Right renal pelvis (tissue), 4 donors: ENCODE measurements around the gene ACSL3. TPM values are rescaled to one million over a fixed set of nuclear protein-coding genes. Genes with fewer than 3 reads are reported as not detected.
A peak's percentile ranks its signal among the peaks of the same experiment; 100 is the strongest.
"Not testable (repeated sequence)": the region's sequence is repeated elsewhere in the genome, so short reads cannot be mapped to it uniquely, and the experiment has no call there.

Experiments
- DNase-seq, 4 donors: peaks; one replicate each; pipeline ENCODE4 v3.0.0-alpha.2; 2013; ENCODE audit warnings: low read depth in 4 of 4, low spot score in 3 of 4, missing footprints in 1 of 4
- polyA plus RNA-seq, 4 donors: library from polyadenylated mRNA; unstranded; fragments of 120-200 nt; gene quantifications; one replicate each; pipeline ENCODE4 v1.2.1, GENCODE V29; 2013; ENCODE audit not compliant: insufficient read length in 4 of 4

ACSL3 gene
- polyA plus RNA-seq, 4 donors: 64.4 to 76.3 (median 72.5) TPM

DNA sequence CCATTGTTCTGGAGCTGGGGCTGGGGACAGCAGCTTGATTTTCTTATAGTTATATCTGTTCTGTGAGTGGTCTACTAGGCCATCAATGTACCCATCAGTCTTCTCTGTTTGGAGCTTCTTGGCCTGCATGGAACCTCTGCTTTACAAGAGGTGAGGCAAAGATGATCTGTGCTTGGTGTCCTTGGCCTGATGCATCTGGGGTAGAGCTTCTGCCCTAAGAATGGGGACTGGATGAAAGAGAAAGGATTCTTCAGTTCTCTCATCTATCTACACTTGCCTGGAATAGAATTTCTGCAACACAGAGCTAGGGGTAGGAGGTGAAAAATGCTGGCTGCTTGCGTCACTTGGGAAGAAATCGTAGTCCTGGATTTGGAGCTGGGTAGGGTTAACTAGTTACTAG is 46.2 kb downstream of the ACSL3 start:
- DNase-seq: no peak

DNA sequence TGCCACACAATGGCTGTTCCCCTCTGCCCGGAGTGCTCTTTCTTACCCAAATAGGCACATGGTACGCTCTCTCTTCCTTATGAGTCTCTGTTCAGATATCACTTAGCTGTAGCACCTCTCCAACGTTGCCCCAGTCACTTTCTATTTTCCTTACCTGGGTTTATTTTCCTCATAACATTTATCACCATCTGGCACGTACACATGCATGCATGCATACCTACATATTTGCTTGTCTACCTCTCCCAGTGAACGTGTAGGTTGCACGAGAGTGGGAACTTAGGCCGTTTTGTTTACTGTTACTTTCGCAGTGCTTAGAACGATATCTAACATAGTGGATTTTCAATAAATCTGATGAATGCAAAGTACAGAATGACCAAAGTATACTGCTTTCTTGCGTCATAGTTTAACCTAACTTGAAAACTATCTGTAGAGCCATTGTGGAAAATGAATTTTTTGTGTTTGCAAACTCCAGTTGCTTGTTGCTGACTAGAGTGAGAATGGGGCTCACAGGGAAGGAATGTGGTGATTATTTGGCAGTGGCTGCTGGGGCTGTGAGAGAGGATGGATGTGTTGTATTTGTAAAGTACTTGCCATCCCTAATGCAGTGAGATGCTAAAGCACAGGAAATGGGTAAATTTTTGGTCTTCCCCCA is 47.1 kb downstream of the ACSL3 start:
- no peak for DNase-seq

GRCh38 chr2:222909286-222909685 is 48.5 kb downstream of the ACSL3 start:
- no peak for DNase-seq

DNA sequence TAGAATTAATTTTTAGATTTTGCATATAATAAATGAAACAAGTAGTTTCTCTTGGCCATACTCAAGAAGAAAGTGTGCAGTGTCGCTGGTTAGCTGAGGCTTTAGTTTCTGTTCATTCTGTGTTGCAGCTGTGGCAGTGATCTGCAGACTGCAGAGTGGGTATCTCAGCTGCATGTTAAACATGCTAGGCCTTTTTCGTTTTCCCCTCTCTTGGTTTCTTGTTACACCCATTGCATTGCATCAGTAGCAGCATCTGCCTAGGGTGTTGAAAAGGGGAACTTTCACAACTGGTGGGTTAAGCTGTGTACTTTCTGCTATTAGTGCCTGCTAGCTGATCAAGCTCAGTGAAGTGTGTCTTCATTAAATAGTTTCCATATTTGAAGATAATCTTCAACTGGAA is 51.3 kb downstream of the ACSL3 start:
- DNase-seq: no peak

DNA sequence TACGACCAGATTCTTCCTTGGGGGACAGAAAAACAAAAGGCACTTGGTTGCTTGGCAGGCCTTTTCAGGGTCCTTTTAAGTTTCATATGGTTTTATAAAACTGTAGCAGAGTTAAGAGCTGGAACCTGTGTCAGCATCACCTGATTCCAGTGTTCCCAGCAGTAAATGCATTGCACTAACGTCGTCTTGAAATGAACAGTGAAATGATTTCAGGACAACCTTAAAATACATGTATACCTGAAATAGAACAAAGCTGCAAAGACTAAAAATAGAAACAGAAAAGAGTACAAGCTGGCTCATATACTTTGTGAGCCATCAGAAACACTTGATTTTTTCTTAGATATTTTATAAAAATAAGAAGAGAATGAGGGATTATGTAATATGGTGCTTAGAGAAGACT is 51.9 kb downstream of the ACSL3 start:
- no peak for DNase-seq

DNA sequence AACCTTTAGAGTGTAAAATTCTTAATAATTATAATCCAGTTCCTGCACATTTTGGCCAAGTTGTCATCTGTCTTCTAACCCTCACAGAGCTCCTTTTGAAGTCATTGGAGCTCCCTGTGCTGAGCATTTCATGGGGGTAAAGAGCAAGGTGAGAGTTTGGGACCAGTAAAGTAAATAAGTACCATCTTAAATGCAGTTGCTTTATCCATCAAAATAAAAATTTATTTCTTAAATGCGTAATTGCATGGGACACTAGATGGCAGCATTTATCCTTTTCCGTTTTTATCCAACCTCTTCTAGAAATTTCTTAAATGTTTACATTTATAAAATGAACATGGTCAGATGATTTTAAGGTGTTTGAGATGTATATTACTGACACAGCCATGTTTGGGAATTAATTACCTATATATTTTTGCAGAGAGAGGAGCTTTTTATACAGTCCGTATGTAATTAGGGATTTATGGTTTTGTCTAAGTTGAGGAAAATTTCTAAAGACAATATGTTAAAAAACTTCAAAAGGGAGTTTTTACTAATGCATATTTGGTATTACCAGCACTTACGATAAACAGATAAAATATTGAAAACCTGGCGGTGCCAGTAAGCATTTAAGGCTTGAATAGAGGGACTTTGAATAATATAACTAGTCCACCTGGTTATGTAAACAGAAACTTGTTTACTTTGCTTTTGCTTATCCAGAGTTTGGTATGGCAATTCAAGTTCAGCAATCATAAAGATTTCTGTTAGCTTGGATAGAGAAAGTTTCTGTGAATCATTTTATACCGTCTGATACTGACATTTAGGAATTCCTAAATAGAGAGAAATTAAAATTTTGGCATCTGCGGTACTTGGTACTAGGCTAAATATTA is 54.5 kb downstream of the ACSL3 start:
- DNase-seq: no peak

DNA sequence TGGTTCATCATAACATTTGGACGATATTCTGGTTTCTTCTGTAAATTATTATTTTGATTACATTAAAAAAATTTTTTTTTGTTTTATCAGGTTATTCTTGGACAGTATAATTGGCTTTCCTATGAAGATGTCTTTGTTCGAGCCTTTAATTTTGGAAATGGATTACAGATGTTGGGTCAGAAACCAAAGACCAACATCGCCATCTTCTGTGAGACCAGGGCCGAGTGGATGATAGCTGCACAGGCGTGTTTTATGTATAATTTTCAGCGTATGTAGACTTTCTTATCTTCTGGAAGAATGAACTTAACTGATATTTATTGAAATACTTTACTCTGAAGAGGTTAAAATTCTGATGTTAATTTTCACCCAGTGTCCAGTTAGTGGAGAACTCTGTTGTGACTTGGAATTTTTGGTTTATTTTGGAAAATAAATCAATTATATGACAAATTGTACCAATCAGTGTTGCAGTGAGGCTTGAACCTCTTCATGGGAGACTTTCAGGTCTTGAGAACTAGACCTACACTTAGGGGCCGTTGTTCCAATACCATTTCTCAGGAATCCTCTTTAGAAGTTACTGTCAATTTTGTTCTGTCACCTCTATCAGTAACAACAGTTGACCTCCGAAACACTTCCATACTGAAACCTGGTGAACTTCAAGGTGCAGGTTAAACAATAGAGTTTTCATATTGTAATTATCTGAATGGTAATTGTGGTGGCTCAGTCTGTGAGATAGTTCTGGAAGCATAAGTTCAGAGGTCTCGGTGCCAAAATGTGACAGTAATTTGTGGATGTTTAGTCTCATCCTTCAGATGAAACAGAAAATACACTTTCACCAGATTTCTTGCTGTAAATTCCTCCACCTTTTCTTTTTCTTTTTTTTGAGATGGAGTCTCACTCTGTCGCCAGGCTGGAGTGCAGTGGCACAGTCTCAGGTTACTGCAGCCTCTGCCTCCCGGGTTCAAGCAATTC is 55.7 kb downstream of the ACSL3 start:
- no peak for DNase-seq

- DNase-seq: not testable (repeated sequence)
These were observed 56.4 kb downstream of the ACSL3 start for GRCh38 chr2:222917212-222917611.

GRCh38 chr2:222919841-222920526 is 59.1 kb downstream of the ACSL3 start:
- DNase-seq: no peak

- DNase-seq: no peak
These were observed 59.9 kb downstream of the ACSL3 start for GRCh38 chr2:222920657-222921186.

- DNase-seq: no peak
These were observed 61.4 kb downstream of the ACSL3 start for GRCh38 chr2:222922019-222922800.

GRCh38 chr2:222926915-222927314 is 66.1 kb downstream of the ACSL3 start:
- DNase-seq: no peak

DNA sequence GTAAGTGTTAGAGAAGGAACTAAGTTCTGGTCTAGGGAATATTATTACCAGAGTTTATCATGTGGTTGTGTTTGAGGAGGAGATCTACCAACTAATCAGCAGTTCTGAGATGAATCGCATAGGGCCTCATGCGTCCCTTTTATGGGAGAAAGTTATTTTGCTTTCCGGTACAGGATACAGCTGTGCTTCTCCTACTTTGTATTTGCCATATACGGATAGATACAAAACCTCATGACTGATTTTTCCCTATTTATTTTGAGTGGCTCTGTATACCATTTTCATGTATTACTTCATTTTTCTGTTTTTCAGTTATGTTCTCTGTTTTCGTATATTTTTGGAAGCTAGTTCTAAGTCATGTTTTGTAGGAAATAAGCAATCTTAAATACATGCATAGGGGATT is 66.8 kb downstream of the ACSL3 start:
- peak in 1 of 4 donors; percentile 10 for DNase-seq

- DNase-seq: no peak
These were observed 67.5 kb downstream of the ACSL3 start for GRCh38 chr2:222928335-222928734.

- DNase-seq: no peak
These were observed 70.0 kb downstream of the ACSL3 start for GRCh38 chr2:222930862-222931261.

GRCh38 chr2:222931659-222932058 is 70.8 kb downstream of the ACSL3 start:
- no peak for DNase-seq

GRCh38 chr2:222933458-222933857 is 72.6 kb downstream of the ACSL3 start:
- no peak for DNase-seq

- no peak for DNase-seq
These were observed 75.0 kb downstream of the ACSL3 start for GRCh38 chr2:222935688-222936298.

DNA sequence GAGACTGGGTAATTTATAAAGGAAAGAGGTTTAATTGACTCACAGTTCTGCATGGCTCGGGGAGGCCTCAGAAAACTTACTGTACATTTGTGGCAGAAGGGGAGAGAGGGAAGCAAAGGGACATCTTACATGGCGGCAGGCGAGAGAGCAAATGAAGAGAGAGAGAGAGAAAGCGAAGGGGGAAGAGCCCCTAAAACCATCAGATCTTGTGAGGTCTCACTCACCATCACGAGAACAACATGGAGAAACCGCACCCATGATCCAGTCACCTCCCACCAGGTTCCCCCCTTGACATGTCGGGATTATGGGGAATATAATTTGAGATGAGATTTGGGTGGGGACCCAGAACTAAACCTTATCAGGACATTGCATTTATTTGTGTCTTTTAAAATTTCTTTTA is 75.9 kb downstream of the ACSL3 start:
- DNase-seq: no peak
